ENCODE results near the gene HGFAC. TPM values are rescaled to one million over a fixed set of nuclear protein-coding genes. Genes with fewer than 3 reads are reported as not detected.

HGFAC gene
- total and polyA plus RNA-seq, 2 of the 13 experiments (the other 11 are each of a cell fraction or from before 2014, with no cell fraction given): 8.5 to 63.6 TPM

DNA sequence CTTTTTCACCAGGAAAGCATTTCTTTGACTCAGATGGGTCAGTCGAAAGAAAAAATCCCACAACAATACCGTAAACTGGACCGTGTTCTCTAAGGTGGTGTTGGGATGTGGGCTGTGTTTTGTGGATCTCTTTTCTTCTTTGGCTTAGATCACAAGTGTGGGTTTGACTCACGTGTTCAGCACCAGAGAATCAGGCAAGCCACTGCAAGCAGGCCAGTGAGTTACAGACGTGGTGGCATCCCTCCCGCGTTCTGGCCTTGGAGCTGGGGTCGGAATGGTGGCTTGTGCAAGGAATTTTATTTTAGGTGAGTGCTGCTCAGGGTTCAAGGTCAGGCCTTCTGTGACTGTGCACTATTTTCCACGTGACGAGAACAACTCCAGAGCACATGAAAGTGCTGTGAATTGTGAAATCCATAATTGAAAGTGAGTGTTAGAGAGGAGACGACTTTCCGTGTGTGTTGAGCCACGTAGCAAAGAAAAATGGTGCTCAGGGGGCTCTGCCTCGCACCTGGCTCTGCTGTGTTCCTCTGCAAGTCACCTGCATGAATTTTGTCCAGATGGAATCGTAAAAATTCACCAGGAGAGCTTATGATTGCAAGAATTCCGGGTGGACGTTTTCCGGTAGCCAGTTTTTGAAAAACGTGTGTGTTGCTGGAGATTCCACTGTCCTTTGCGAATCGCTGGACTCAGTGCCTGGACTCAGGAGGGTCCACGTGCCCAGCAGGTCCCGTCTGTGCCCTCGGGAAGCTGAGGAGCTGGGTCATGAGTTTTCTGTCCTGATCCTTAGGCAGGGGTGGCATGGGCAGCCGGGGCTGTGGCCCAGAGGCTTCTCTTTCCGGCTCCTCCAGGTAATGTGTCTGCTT lies 33.6 kb upstream of the HGFAC start (continued):
- TF ChIP-seq, protein P1, sequence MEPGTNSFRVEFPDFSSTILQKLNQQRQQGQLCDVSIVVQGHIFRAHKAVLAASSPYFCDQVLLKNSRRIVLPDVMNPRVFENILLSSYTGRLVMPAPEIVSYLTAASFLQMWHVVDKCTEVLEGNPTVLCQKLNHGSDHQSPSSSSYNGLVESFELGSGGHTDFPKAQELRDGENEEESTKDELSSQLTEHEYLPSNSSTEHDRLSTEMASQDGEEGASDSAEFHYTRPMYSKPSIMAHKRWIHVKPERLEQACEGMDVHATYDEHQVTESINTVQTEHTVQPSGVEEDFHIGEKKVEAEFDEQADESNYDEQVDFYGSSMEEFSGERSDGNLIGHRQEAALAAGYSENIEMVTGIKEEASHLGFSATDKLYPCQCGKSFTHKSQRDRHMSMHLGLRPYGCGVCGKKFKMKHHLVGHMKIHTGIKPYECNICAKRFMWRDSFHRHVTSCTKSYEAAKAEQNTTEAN (CRISPR knock-in tag; conservative IDR thresholded peaks at IDR 0.05): peak; percentile 99
- TF ChIP-seq, protein P2, sequence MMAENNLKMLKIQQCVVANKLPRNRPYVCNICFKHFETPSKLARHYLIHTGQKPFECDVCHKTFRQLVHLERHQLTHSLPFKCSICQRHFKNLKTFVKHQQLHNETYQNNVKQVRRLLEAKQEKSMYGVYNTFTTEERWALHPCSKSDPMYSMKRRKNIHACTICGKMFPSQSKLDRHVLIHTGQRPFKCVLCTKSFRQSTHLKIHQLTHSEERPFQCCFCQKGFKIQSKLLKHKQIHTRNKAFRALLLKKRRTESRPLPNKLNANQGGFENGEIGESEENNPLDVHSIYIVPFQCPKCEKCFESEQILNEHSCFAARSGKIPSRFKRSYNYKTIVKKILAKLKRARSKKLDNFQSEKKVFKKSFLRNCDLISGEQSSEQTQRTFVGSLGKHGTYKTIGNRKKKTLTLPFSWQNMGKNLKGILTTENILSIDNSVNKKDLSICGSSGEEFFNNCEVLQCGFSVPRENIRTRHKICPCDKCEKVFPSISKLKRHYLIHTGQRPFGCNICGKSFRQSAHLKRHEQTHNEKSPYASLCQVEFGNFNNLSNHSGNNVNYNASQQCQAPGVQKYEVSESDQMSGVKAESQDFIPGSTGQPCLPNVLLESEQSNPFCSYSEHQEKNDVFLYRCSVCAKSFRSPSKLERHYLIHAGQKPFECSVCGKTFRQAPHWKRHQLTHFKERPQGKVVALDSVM (CRISPR knock-in tag; IDR thresholded peaks at IDR 0.05): 0 out of 2 replicates have a peak, but pooled peaks have one; percentile 13
- TF ChIP-seq HMGA1 (CRISPR knock-in tag; conservative IDR thresholded peaks at IDR 0.05) (no peak), ZNF24 (IDR thresholded peaks at IDR 0.05) (no peak), ZNF670 (CRISPR knock-in tag; IDR thresholded peaks at IDR 0.05; ENCODE audit: borderline replicate concordance) (no peak), SRY (CRISPR knock-in tag; IDR thresholded peaks at IDR 0.05) (no peak), TBX2 (CRISPR knock-in tag; IDR thresholded peaks at IDR 0.05; ENCODE audit: borderline replicate concordance) (peak; percentile 86), ZNF709 (CRISPR knock-in tag; IDR thresholded peaks at IDR 0.05) (peak; percentile 46; the same call in 1 of the 2 replicates)
- TF ChIP-seq, protein P3, sequence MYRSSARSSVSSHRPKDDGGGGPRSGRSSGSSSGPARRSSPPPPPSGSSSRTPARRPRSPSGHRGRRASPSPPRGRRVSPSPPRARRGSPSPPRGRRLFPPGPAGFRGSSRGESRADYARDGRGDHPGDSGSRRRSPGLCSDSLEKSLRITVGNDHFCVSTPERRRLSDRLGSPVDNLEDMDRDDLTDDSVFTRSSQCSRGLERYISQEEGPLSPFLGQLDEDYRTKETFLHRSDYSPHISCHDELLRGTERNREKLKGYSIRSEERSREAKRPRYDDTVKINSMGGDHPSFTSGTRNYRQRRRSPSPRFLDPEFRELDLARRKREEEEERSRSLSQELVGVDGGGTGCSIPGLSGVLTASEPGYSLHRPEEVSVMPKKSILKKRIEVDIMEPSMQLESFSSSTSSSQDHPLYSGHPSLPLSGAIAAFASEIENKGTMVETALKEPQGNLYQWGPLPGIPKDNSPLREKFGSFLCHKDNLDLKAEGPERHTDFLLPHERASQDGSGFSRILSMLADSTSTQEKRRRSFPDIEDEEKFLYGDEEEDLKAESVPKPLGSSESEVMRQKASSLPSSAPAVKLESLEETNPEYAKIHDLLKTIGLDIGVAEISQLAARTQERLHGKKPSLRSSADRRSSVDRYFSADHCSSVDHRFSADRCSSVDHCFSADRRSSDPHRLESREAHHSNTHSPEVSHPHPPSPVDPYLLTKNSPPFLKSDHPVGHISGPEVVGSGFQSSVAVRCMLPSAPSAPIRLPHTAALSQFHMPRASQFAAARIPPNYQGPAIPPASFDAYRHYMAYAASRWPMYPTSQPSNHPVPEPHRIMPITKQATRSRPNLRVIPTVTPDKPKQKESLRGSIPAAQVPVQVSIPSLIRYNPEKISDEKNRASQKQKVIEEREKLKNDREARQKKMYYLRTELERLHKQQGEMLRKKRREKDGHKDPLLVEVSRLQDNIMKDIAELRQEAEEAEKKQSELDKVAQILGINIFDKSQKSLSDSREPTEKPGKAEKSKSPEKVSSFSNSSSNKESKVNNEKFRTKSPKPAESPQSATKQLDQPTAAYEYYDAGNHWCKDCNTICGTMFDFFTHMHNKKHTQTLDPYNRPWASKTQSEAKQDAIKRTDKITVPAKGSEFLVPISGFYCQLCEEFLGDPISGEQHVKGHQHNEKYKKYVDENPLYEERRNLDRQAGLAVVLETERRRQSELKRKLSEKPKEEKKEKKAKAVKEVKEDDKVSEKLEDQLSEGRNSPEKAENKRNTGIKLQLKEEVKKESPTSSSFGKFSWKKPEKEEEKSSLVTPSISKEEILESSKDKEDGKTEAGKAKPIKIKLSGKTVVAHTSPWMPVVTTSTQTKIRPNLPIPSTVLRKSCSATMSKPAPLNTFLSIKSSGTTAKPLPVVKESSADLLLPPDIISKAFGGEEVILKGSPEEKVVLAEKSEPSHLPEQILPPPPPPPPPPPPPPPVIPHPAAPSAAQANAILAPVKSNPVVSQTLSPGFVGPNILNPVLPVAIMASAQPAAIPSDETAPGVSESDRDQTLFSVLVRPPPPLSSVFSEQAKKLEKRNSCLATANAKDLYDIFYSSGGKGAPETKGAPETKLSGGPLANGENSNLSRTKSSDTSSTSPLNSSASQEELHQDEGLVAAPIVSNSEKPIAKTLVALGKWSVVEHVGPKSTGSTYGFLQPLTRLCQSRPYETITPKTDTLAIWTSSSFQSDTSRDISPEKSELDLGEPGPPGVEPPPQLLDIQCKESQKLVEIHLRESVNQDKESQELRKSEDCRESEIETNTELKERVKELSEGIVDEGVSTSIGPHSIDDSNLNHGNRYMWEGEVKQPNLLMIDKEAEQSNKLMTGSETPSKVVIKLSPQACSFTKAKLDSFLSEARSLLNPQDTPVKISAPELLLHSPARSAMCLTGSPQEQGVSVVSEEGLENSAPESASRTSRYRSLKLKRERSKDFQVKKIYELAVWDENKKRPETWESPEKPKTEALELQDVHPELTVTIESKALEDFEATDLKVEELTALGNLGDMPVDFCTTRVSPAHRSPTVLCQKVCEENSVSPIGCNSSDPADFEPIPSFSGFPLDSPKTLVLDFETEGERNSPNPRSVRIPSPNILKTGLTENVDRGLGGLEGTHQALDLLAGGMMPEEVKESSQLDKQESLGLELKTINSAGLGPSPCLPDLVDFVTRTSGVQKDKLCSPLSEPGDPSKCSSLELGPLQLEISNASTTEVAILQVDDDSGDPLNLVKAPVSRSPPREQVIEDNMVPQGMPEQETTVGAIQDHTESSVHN (CRISPR knock-in tag; IDR thresholded peaks at IDR 0.05): no peak
- TF ChIP-seq, protein P4, sequence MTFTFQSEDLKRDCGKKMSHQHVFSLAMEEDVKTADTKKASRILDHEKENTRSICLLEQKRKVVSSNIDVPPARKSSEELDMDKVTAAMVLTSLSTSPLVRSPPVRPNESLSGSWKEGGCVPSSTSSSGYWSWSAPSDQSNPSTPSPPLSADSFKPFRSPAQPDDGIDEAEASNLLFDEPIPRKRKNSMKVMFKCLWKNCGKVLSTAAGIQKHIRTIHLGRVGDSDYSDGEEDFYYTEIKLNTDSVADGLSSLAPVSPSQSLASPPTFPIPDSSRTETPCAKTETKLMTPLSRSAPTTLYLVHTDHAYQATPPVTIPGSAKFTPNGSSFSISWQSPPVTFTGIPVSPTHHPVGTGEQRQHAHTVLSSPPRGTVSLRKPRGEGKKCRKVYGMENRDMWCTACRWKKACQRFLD (CRISPR knock-in tag; IDR thresholded peaks at IDR 0.05; ENCODE audit: borderline replicate concordance): 0 out of 2 replicates have a peak, but pooled peaks have one; percentile 73

Measured in HepG2 (cell line).